Natural killer cell (primary cell): ENCODE data around the gene TMEM174. TPM values are rescaled to one million over a fixed set of nuclear protein-coding genes. Genes with fewer than 3 reads are reported as not detected.

ENCODE experiments used
- ATAC-seq, 3 donors: fragments of 150-1000 bp in 2 of 3; fragments of 200-7000 bp in 1 of 3; cut with Tn5 transposase; 1 replicate in 1 of 3; 2 replicates in 2 of 3; pipeline ENCODE4 v1.10.0; 2021; ENCODE audit warnings: mild to moderate bottlenecking in 2 of 3, moderate library complexity in 2 of 3
- DNase-seq, 2 donors: peaks; one replicate each; pipeline versions ENCODE4 v3.0.0 to v3.0.0-alpha.2; 2013 to 2021; ENCODE audit warnings: mixed read lengths in 1 of 2
- H3K27ac ChIP-seq: one replicate; pipeline ENCODE4 v1.5.1; 2013; ENCODE audit warnings: mild to moderate bottlenecking, low read length
- H3K27me3 ChIP-seq: one replicate; pipeline ENCODE4 v1.6.1; 2013; ENCODE audit warnings: low read length; ENCODE audit not compliant: control insufficient read depth, insufficient read depth
- H3K36me3 ChIP-seq: one replicate; pipeline ENCODE4 v1.6.1; 2013; ENCODE audit warnings: low read length; ENCODE audit not compliant: control insufficient read depth, insufficient read depth
- H3K4me1 ChIP-seq: one replicate; pipeline ENCODE4 v1.6.1; 2013; ENCODE audit warnings: low read length; ENCODE audit not compliant: control insufficient read depth, insufficient read depth
- H3K4me3 ChIP-seq: one replicate; pipeline ENCODE4 v1.5.1; 2013; ENCODE audit warnings: low read length
- H3K9me3 ChIP-seq: one replicate; pipeline ENCODE4 v1.6.1; 2013; ENCODE audit warnings: low read length; ENCODE audit not compliant: control insufficient read depth, insufficient read depth
- H3K27ac Mint-ChIP-seq, 2 donors: one replicate each; pipeline ENCODE4 v1.8.0; 2022; ENCODE audit warnings: mild to moderate bottlenecking in 2 of 2, mixed read lengths in 2 of 2, moderate library complexity in 1 of 2
- H3K27me3 Mint-ChIP-seq, 2 donors: one replicate each; pipeline ENCODE4 v1.8.0; 2022; ENCODE audit warnings: low read depth in 2 of 2, mixed read lengths in 2 of 2
- H3K36me3 Mint-ChIP-seq: one replicate; pipeline ENCODE4 v1.8.0; 2022; ENCODE audit warnings: mixed read lengths
- H3K4me1 Mint-ChIP-seq, 2 donors: one replicate each; pipeline ENCODE4 v1.8.0; 2022; ENCODE audit warnings: mixed read lengths in 2 of 2
- H3K4me3 Mint-ChIP-seq: one replicate; pipeline ENCODE4 v1.8.0; 2022; ENCODE audit warnings: mild to moderate bottlenecking, moderate library complexity, mixed read lengths
- H3K9me3 Mint-ChIP-seq, 2 donors: one replicate each; pipeline ENCODE4 v1.8.0; 2022; ENCODE audit warnings: mixed read lengths in 2 of 2
- WGBS: methylation state at CpG from one replicate; pipeline ENCODE4 v1.1.7; 2013; ENCODE audit warnings: missing lambda C conversion rate; ENCODE audit not compliant: insufficient coverage; 5-methylcytosine and 5-hydroxymethylcytosine counted together
- intact Hi-C: fragments of 100-400 bp; cut with micrococcal nuclease; formaldehyde crosslinking; loops from one replicate; pipeline ENCODE4 v1.14.2; 2022
- total RNA-seq, 4 donors: library from RNA; stranded (reverse); fragments of 120-200 nt in 1 of 4; gene quantifications; one replicate each; pipeline versions ENCODE4 v1.2.3 to v1.2.4, GENCODE V29; 2013 to 2022
- TF ChIP-seq, protein P1 (sequence below): fragments of 200-600 bp; IDR thresholded peaks from one replicate; pipeline ENCODE4 v1.8.0; 2022; ENCODE audit warnings: antibody characterized with exemption

TMEM174 gene
- total RNA-seq, 3 donors from 2014 or later (not counting 1 experiment from before 2014, with no cell fraction given), result not detected

DNA sequence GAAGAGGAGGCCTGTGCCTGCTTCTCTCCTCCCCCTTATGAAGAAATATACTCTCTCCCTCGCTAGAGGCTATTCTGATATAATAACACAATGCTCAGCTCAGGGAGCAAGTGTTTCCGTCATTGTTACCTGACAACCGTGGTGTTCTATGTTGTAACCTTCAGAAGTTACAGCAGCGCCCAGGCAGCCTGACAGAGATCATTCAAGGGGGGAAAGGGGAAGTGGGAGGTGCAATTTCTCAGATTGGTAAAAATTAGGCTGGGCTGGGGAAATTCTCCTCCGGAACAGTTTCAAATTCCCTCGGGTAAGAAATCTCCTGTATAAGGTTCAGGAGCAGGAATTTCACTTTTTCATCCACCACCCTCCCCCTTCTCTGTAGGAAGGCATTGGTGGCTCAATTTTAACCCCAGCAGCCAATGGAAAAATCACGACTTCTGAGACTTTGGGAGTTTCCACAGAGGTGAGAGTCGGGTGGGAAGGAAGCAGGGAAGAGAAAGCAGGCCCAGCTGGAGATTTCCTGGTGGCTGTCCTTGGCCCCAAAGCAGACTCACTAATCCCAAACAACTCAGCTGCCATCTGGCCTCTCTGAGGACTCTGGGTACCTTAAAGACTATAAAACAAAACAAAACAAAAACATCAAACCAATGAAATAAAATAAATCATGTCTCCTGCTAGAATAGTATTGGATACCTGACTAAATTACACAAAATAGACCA, 1.3 kb downstream of the TMEM174 start:
- H3K4me1 Mint-ChIP-seq, result peaks cover 4 to 6% of the 10 kb centered on the region in 2 donors
- no peaks in the 10 kb centered on the region for H3K4me1 ChIP-seq
- H3K4me3 ChIP-seq, result no peak overlapping the region
- no peaks in the 10 kb centered on the region for H3K36me3 Mint-ChIP-seq
- 56% methylated on average over 7 of the region's 8 CpGs for WGBS
- H3K27me3 Mint-ChIP-seq, result peaks cover 27 to 66% of the 10 kb centered on the region in 2 donors
- no peak overlapping the region for H3K27ac ChIP-seq
- no peaks in the 10 kb centered on the region for H3K36me3 ChIP-seq
- DNase-seq, result no peak
- no peaks in the 10 kb centered on the region for H3K9me3 Mint-ChIP-seq
- H3K9me3 ChIP-seq, result no peaks in the 10 kb centered on the region
- TF ChIP-seq, protein P1, sequence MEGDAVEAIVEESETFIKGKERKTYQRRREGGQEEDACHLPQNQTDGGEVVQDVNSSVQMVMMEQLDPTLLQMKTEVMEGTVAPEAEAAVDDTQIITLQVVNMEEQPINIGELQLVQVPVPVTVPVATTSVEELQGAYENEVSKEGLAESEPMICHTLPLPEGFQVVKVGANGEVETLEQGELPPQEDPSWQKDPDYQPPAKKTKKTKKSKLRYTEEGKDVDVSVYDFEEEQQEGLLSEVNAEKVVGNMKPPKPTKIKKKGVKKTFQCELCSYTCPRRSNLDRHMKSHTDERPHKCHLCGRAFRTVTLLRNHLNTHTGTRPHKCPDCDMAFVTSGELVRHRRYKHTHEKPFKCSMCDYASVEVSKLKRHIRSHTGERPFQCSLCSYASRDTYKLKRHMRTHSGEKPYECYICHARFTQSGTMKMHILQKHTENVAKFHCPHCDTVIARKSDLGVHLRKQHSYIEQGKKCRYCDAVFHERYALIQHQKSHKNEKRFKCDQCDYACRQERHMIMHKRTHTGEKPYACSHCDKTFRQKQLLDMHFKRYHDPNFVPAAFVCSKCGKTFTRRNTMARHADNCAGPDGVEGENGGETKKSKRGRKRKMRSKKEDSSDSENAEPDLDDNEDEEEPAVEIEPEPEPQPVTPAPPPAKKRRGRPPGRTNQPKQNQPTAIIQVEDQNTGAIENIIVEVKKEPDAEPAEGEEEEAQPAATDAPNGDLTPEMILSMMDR, result no peak
- intact Hi-C loops, result no loop called here
- no peak overlapping the region for H3K4me3 Mint-ChIP-seq
- peaks cover 10% of the 10 kb centered on the region for H3K27me3 ChIP-seq
- no peak overlapping the region for H3K27ac Mint-ChIP-seq
- ATAC-seq, result no peak

DNA sequence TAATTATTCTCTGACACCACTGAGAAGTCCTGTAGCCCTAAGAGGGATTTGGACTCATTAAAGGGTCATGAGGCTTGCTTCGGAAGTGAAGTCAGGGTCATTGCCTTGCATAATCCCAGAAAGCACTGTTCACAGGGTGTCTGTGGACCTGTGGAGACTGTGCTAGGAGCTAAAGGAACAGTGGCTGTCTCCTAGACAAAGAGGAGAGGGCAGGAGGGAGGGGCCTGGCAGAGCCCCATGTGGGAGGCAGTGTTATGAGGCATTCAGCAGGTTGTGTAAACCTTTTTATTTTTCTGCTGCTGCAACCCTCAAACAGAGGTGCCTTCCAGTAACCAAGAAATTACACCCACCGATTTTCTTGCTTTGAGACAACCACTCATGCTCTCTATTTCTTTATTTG, 3.3 kb downstream of the TMEM174 start:
- peaks cover 30 to 67% of the 10 kb centered on the region in 2 donors for H3K27me3 Mint-ChIP-seq
- H3K27ac ChIP-seq, result no peak overlapping the region
- no peaks in the 10 kb centered on the region for H3K4me1 Mint-ChIP-seq
- H3K27ac Mint-ChIP-seq, result no peak overlapping the region
- 86% methylated on average over 2 of the region's 2 CpGs for WGBS
- no peaks in the 10 kb centered on the region for H3K9me3 ChIP-seq
- no peak for DNase-seq
- no peak for ATAC-seq
- H3K36me3 Mint-ChIP-seq, result no peaks in the 10 kb centered on the region
- H3K36me3 ChIP-seq, result no peaks in the 10 kb centered on the region
- intact Hi-C loops, result no loop called here
- TF ChIP-seq, protein P1, result no peak
- no peaks in the 10 kb centered on the region for H3K4me1 ChIP-seq
- H3K4me3 Mint-ChIP-seq, result no peak overlapping the region
- peaks cover 10% of the 10 kb centered on the region for H3K27me3 ChIP-seq
- H3K4me3 ChIP-seq, result no peak overlapping the region
- no peaks in the 10 kb centered on the region for H3K9me3 Mint-ChIP-seq

DNA sequence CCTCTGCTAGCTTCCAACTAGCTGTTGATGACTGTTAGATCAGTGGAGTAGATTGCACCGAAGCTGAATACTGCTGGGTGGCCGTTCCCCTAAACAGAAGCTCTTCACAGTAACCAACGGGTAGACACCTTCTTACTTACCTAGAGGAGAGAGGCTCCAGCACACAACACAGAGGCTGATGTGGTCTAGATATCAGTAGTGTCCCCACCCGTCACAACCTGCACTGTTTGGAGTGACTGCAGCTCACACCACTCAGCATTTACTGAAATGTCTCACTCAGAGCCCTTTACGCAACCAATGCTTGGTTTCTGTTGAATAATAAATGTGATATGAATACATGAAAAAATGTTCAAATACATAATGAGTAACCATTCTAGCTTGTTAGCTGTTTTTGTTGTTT, 5.3 kb downstream of the TMEM174 start:
- H3K27me3 Mint-ChIP-seq, result peaks cover 37 to 71% of the 10 kb centered on the region in 2 donors
- TF ChIP-seq, protein P1, result no peak
- Histone ChIP-seq H3K4me1 (no peaks in the 10 kb centered on the region), H3K36me3 (no peaks in the 10 kb centered on the region), H3K4me3 (no peak overlapping the region), H3K27me3 (peaks cover 12% of the 10 kb centered on the region), H3K9me3 (no peaks in the 10 kb centered on the region), H3K27ac (no peak overlapping the region)
- no peak overlapping the region for H3K4me3 Mint-ChIP-seq
- H3K4me1 Mint-ChIP-seq, result no peaks in the 10 kb centered on the region
- ATAC-seq (no peak), DNase-seq (no peak)
- 84% methylated on average over 4 of the region's 5 CpGs for WGBS
- no peaks in the 10 kb centered on the region for H3K36me3 Mint-ChIP-seq
- H3K27ac Mint-ChIP-seq, result no peak overlapping the region
- intact Hi-C loops, result no loop called here
- no peaks in the 10 kb centered on the region for H3K9me3 Mint-ChIP-seq

DNA sequence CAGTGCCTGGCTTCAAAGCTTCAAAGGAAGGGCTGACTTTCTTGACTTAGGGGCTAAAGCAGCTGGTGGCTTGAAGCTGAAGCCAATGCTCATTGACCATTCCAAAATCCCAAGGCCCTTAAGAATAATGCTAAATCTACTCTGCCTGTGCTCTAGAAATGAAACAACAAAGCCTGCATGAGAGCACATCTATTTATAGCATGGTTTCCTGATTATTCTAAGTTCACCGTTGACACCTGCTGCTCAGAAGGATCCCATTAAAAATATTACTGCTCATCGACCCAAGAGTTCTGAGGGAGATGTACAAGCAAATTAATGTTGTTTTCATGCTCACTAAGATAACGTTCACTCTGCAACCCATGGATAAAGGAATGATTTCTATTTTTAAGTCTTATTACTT, 6.7 kb downstream of the TMEM174 start:
- WGBS, result 41% methylated on average over 3 of the region's 3 CpGs
- Histone ChIP-seq H3K36me3 (no peaks in the 10 kb centered on the region), H3K4me3 (no peak overlapping the region), H3K27me3 (peaks cover 7% of the 10 kb centered on the region), H3K27ac (no peak overlapping the region), H3K9me3 (no peaks in the 10 kb centered on the region), H3K4me1 (no peaks in the 10 kb centered on the region)
- DNase-seq, result no peak
- ATAC-seq, result no peak
- Mint-ChIP-seq H3K9me3 (no peaks in the 10 kb centered on the region), H3K4me3 (no peak overlapping the region), H3K27ac (no peak overlapping the region), H3K27me3 (peaks cover 38 to 77% of the 10 kb centered on the region in 2 donors), H3K36me3 (no peaks in the 10 kb centered on the region), H3K4me1 (no peaks in the 10 kb centered on the region)
- TF ChIP-seq, protein P1, result no peak
- intact Hi-C loops, result no loop called here
